ENCODE measurements around the gene BPTF. TPM values are rescaled to one million over a fixed set of nuclear protein-coding genes. Genes with fewer than 3 reads are reported as not detected.
A peak's percentile ranks its signal among the peaks of the same experiment; 100 is the strongest.

BPTF gene
- total and polyA plus RNA-seq, 2 of the 13 experiments (the other 11 are each of a cell fraction or from before 2014, with no cell fraction given) = 43.5 to 66.1 TPM

- TF ChIP-seq RBM39 (IDR thresholded peaks at IDR 0.05; ENCODE audit: low read depth, low read length, poor library complexity, severe bottlenecking) (peak; percentile 35), TEAD3 (CRISPR knock-in tag; optimal IDR thresholded peaks at IDR 0.05; ENCODE audit: borderline replicate concordance) (peak; percentile 4), ZNF766 (CRISPR knock-in tag; IDR thresholded peaks at IDR 0.05; ENCODE audit: borderline replicate concordance) (0 out of 2 replicates have a peak, but pooled peaks have one; percentile 29), ZNF414 (CRISPR knock-in tag; IDR thresholded peaks at IDR 0.05) (no peak), PATZ1 (CRISPR knock-in tag; IDR thresholded peaks at IDR 0.05) (peak; percentile 55; the same call in 1 of the 2 replicates), ZNF484 (CRISPR knock-in tag; IDR thresholded peaks at IDR 0.05; ENCODE audit: borderline replicate concordance, low read depth) (no peak), HDAC2 (CRISPR knock-in tag; IDR thresholded peaks at IDR 0.05) (peak; percentile 24; the same call in 1 of the 2 replicates), ZNF567 (CRISPR knock-in tag; IDR thresholded peaks at IDR 0.05; ENCODE audit: borderline replicate concordance) (no peak), KLF16 (CRISPR knock-in tag; IDR thresholded peaks at IDR 0.05) (no peak), BRD4 (CRISPR knock-in tag; IDR thresholded peaks at IDR 0.05) (0 out of 2 replicates have a peak, but pooled peaks have one; percentile 28), ZC3H13 (CRISPR knock-in tag; IDR thresholded peaks at IDR 0.05) (0 out of 2 replicates have a peak, but pooled peaks have one; percentile 58), ZBTB7B (CRISPR knock-in tag; IDR thresholded peaks at IDR 0.05) (peak; percentile 84), ZIK1 (CRISPR knock-in tag; IDR thresholded peaks at IDR 0.05; ENCODE audit: borderline replicate concordance, low read depth) (no peak)
- TF ChIP-seq, protein P1, sequence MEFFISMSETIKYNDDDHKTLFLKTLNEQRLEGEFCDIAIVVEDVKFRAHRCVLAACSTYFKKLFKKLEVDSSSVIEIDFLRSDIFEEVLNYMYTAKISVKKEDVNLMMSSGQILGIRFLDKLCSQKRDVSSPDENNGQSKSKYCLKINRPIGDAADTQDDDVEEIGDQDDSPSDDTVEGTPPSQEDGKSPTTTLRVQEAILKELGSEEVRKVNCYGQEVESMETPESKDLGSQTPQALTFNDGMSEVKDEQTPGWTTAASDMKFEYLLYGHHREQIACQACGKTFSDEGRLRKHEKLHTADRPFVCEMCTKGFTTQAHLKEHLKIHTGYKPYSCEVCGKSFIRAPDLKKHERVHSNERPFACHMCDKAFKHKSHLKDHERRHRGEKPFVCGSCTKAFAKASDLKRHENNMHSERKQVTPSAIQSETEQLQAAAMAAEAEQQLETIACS (CRISPR knock-in tag; IDR thresholded peaks at IDR 0.05) = 0 out of 2 replicates have a peak, but pooled peaks have one; percentile 14
- TF ChIP-seq, protein P2, sequence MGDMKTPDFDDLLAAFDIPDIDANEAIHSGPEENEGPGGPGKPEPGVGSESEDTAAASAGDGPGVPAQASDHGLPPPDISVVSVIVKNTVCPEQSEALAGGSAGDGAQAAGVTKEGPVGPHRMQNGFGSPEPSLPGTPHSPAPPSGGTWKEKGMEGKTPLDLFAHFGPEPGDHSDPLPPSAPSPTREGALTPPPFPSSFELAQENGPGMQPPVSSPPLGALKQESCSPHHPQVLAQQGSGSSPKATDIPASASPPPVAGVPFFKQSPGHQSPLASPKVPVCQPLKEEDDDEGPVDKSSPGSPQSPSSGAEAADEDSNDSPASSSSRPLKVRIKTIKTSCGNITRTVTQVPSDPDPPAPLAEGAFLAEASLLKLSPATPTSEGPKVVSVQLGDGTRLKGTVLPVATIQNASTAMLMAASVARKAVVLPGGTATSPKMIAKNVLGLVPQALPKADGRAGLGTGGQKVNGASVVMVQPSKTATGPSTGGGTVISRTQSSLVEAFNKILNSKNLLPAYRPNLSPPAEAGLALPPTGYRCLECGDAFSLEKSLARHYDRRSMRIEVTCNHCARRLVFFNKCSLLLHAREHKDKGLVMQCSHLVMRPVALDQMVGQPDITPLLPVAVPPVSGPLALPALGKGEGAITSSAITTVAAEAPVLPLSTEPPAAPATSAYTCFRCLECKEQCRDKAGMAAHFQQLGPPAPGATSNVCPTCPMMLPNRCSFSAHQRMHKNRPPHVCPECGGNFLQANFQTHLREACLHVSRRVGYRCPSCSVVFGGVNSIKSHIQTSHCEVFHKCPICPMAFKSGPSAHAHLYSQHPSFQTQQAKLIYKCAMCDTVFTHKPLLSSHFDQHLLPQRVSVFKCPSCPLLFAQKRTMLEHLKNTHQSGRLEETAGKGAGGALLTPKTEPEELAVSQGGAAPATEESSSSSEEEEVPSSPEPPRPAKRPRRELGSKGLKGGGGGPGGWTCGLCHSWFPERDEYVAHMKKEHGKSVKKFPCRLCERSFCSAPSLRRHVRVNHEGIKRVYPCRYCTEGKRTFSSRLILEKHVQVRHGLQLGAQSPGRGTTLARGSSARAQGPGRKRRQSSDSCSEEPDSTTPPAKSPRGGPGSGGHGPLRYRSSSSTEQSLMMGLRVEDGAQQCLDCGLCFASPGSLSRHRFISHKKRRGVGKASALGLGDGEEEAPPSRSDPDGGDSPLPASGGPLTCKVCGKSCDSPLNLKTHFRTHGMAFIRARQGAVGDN (CRISPR knock-in tag; IDR thresholded peaks at IDR 0.05) = peak; percentile 58
- TF ChIP-seq, protein P3, sequence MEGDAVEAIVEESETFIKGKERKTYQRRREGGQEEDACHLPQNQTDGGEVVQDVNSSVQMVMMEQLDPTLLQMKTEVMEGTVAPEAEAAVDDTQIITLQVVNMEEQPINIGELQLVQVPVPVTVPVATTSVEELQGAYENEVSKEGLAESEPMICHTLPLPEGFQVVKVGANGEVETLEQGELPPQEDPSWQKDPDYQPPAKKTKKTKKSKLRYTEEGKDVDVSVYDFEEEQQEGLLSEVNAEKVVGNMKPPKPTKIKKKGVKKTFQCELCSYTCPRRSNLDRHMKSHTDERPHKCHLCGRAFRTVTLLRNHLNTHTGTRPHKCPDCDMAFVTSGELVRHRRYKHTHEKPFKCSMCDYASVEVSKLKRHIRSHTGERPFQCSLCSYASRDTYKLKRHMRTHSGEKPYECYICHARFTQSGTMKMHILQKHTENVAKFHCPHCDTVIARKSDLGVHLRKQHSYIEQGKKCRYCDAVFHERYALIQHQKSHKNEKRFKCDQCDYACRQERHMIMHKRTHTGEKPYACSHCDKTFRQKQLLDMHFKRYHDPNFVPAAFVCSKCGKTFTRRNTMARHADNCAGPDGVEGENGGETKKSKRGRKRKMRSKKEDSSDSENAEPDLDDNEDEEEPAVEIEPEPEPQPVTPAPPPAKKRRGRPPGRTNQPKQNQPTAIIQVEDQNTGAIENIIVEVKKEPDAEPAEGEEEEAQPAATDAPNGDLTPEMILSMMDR (CRISPR knock-in tag; IDR thresholded peaks at IDR 0.05) = peak; percentile 50
These were observed 170.4 kb downstream of the BPTF start (continued) for GRCh38 chr17:67995570-67996263.

Data from HepG2 (cell line).